ENCODE results near the gene TNK2.

DNA sequence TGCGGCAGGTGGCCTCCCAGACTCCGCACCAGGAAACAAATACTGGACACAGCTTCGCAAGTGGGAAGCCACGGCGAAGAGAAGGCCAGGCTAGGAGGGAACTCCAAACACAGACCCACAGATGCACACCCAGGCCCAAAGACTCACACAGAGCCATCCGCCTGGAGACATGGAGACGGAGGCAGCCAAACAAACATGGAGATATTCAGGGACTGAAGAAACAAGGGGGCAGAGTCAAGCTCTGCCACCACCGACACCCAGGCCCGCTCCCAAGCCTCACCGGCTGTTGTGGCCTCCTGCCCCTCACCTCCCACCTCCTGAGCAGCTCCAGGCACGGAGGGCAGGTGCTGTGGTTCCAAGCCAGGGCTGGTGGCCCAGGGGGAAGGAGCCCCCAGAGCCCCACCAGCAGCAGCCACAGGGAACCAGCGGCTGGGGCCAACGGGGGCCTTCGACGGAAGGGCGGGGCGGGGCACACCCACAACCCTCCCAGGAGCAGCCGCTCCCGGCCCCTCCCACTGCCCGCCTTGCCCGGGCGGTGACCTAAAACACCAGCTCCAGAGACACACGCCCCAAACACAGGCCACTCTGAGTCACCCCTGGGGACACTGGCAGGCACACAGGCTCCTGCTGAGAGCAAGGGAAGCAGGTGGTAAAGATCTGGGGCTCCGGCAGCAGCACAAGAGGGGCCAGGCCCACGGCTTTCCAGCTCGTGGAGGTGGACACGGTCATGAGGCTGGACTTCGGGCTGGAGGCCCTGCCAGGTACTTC is 31.9 kb downstream of the TNK2 start:
- no peak for TF ChIP-seq SP1 (IDR thresholded peaks at IDR 0.05)
- no peak for TF ChIP-seq FOXM1 (IDR thresholded peaks at IDR 0.05; ENCODE audit: borderline replicate concordance)
- no peak for TF ChIP-seq FOXK2 (IDR thresholded peaks at IDR 0.05)
- TF ChIP-seq SUZ12 (IDR thresholded peaks at IDR 0.05), result no peak
- no peak for TF ChIP-seq ELF4 (IDR thresholded peaks at IDR 0.05)
